Renal pelvis (tissue), 4 donors: ENCODE data around the gene MRPL19. TPM values are rescaled to one million over a fixed set of nuclear protein-coding genes. Genes with fewer than 3 reads are reported as not detected.

Experiments used
- DNase-seq: peaks from one replicate; pipeline ENCODE4 v3.0.0-alpha.2; 2013
- polyA plus RNA-seq, 3 donors: library from polyadenylated mRNA; unstranded; fragments of 120-200 nt; gene quantifications; one replicate each; pipeline ENCODE4 v1.2.1, GENCODE V29; 2013; ENCODE audit not compliant: insufficient read length in 3 of 3

The MRPL19 gene
- polyA plus RNA-seq, 3 donors = 58.0 to 67.8 (median 65.9) TPM

DNA sequence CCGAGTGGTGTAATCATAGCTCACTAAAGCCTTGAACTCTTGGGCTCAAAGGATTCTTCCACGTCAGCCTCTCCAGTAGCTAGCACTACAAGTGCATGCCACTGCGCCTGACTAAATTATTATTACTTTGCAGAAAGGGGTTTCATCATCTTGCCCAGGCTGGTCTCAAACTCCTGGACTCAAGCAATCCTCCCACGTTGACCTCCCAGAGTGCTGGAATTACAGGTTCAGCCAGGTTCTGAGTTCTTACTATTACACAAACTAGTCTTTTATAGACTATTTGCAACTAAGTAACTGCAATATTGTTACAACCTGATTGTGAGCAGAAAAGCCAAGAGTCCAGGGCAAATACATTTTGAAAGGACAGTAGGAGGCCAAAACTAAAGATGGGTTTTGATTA, 35.9 kb upstream of the MRPL19 start:
- no peak for DNase-seq

GRCh38 chr2:75612108-75612861, 34.3 kb upstream of the MRPL19 start:
- no peak for DNase-seq

DNA sequence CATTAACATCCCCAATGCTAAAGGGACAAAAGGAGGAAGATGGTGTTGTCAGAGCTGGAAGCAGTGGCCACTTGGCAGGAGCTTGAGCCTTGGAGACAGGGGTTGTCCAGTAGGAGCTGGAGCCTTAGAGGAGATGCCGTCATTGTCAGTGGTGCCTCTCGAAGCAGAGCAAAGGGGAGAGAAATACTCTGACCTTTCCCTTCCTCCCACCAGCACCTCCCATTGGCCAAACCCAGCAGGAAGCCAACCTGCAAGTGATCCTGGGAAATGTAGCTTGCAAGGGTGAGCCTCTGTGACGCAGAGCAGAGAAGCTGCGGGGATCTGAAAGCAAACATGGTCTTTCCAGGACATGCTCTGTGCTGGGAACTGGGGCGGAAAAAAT, 33.7 kb upstream of the MRPL19 start:
- no peak for DNase-seq

DNA sequence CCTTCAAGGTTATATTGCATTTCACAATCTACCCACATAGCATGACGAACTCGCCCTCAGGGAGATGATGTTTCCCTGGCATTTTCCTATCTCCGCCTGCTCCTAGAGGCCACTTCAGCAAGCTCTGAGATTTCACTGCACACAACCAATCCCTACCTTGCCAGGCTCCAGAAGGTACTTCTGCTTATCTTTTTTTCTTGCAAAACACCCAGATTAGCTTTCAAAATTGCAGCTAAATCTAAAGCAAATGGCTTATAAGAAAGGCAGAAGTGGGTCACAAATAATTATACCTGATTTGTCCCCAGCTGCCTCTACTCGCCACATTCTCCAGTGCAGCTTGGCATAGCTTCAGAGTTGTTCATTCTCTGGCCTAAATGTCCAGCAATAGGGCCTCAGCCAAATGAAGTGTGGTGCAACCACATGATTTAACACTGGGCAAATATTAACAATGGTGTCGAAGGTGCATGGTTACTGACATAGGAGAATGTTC, 32.4 kb upstream of the MRPL19 start:
- no peak for DNase-seq

DNA sequence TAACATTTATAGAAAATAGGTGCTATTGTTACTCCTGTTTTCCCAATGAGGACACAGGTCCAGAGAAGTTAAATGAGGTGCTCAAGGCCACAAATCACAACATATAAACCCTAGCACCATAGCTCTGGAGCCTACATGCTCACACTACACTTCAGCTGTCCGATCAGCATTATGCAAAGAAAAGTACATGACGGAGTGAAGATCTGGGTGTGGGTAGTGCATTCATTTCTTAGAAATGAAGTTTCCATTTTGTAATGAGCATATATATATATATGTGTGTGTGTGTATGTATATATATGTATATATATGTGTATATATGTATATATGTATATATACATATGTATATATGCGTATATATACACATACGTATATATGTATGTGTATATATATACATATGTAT, 30.2 kb upstream of the MRPL19 start:
- no peak for DNase-seq

- no peak for DNase-seq
Measured at GRCh38 chr2:75616933-75617332, 29.6 kb upstream of the MRPL19 start.

- no peak for DNase-seq
Measured at GRCh38 chr2:75619956-75620740, 26.4 kb upstream of the MRPL19 start.

DNA sequence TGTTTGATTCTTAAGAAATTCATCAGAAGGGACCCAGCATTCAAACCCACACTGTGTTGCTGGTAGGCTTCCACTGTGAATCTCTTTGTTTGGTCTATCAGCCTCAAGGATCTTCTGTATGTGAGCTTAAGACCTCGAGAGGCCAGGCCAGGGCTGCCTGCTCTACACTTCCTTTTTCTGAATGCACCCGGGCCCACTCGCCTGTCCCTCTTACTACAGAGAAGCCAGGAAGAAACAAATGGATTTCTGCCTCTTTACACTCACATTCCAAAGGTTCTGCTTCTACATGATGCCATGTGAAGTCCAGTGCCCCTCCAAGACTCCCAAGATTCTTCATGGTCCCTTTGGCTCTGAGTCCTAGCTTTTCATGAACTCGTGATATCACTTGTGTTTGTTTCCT, 25.4 kb upstream of the MRPL19 start:
- DNase-seq = no peak

DNA sequence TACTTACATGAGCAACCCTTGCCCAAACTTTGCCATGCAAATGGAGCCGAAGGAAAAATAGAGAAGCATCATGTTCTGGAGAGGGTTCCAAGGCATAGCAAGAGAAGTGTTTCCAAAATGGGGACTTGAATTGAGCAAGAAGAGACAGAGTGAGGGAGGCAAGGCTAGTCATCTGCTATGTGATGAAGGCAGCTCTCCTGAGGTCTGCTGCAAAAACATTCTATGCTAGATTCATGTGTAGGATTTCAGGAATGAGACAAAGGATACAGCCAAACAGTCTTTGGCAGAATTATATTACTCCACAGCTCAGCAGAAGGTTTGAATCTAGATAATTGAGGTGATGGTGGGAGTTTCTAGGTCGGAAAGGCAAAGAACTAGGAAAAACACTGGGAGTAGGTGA, 24.1 kb upstream of the MRPL19 start:
- DNase-seq = no peak

DNA sequence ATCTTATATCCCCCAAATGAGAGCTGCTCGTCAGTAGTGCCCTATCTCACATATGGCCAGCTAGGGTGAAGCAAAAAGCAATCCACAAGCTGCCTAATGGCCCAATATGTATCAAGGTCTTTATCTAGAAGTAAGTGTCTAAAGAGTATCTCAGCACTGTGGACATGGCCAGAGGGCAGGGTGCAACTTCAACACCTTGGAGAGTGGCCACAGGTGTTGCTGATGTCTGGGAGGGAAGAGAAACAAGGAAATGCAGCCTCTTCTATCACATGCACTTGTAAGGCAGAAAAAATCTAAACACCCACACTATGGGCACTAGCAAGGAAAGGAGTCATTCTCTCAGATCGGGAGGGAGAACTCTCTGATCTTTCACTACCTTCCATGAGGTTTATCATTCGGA, 23.7 kb upstream of the MRPL19 start:
- DNase-seq = no peak

- peak; percentile 82 for DNase-seq
Measured at GRCh38 chr2:75627902-75628504, 18.6 kb upstream of the MRPL19 start.

- DNase-seq = no peak
Measured at GRCh38 chr2:75632091-75632701, 14.4 kb upstream of the MRPL19 start.

- no peak for DNase-seq
Measured at GRCh38 chr2:75632813-75633212, 13.8 kb upstream of the MRPL19 start.

GRCh38 chr2:75633620-75634019, 13.0 kb upstream of the MRPL19 start:
- DNase-seq = no peak

DNA sequence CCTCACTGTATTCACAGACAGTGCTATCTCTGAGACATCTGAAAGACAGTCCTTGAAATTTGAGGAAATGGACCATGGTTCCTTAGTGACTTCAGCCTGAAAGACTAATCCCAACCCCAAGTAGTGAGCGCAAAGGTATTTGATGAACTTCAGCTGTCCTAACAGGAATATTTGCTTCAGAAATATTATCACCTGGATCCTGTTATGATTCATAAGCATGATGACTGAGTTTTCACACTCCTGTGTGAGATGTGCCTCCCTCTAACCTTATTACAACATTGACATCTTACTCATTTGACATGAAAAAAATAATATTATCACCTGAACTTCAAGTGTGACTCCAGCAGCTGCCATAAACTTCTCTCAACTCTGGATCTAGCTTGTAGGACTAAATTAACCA, 11.6 kb upstream of the MRPL19 start:
- no peak for DNase-seq

DNA sequence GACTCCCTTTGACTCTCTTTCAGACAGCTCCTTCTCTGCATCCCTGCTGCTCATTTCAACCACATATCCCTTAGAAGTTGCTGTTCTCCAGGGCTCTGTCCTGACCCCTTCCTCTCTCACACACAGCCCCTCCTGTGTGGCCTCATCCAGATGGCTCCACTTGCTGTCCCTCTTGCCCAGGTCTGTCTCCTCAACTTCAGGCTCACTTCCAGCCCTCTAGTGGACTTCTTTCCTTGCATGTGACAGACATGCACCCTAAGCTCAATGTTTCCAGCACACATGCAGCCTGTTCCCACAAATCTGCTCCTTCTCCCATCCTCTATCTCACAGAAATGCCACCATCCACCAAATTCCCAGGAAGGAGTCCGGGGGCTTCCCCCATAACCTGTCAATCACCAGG, 9.0 kb upstream of the MRPL19 start:
- no peak for DNase-seq

DNA sequence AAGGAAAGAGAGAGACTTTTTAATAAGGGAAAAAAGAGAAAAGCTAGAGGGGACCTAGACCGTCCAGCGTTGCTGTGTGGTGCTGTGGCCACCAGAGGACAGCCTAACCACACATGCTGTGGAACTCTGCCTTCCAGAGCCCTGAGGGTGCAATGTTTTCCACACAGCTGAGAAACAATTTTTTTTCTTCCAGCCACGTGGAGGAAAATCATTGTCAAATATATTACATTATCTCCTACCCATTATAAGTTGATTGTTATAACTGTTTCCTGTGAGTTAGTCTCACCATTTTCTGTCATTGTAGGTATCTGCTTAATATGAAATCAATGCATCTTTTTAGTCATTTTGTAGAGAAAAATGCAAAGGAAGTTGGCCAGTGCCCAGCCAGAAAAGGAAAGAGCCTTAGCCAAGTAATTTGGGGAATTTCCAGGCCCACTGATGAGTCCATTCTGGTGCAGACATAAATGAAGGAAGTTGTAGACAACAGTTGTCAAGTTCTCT, 5.9 kb upstream of the MRPL19 start:
- peak; percentile 52 for DNase-seq

DNA sequence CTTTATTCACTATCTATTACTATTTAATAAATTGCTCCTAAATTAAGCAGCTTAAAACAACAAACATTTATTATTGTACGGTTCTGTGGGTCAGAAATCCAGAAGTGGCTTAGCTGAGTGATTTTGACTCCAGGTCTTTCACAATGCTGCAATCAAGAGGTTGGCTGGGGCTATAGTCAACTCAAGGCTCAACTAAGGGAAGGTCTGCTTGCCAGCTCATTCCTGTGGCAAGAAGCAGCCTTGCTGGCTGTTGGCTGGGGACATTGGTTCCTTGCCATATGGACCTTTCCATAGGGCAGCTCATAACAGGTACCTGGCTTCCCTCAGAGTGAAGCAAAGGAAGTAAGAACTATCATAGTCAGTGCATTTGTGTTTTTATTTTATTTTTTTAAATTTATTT, 5.0 kb upstream of the MRPL19 start:
- no peak for DNase-seq

GRCh38 chr2:75643980-75644379, 2.6 kb upstream of the MRPL19 start:
- no peak for DNase-seq

- no peak for DNase-seq
Measured at GRCh38 chr2:75645643-75646042, 940 bp upstream of the MRPL19 start.

GRCh38 chr2:75646090-75646582, 447 bp upstream of the MRPL19 start:
- DNase-seq = no peak

DNA sequence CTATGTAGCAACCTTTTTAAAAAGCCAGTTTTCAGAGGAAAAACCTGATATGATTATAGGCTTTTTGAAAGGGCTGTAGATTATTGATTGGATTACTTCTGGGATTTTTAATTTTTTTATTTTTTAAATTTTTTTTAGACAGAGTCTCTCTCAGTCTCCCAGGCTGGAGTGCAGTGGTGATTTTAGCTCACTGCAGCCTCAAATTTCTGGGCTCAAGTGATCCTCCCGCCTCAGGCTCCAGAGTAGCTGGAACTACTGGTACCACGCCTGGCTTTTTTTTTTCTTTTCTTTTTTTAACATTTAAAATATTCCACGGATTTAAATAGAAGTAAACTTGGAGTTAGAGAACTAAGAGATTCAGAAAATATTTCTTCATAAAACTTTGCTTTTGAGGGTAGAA, 1.2 kb downstream of the MRPL19 start:
- no peak for DNase-seq
